ENCODE data around the gene LETM1.

LETM1 gene

GRCh38 chr4:1766106-1767060 is 89.6 kb downstream of the LETM1 start:
- no peak for DNase-seq (ENCODE audit: low read depth in 4 of 4, low spot score in 1 of 4)

DNA sequence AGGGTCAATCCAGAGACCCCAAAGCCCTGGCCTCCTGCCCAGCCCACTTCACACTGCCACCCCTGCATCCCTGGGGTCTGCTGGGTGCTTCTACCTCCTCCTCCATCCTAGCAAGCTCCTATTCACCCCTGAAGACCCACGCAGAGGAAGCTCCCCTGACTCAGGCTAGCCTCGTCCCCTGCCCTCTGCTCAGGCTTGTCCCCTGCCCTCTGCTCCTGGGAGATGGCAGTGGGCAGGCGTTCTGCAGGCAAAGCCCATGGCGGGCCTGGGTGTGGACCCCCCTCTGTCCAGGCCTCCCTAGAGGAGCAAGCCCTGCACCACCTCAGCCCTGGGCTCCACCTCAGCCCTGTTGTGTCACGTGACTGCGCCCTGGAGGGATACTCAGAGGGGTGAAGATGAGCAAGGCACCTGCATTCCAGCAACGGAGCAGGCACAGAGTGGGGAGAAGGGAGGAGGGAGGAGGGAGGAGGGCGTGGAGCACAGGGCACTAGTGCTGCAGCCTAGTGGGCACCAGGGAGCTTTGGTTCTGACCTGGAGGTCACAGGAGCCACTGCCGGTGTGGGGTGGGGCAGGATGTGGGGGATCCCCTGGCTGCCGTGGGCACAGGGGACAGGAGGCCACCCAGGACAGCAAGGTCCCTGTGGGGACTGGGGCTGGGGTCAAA is 90.4 kb downstream of the LETM1 start:
- DNase-seq (ENCODE audit: low read depth in 4 of 4, low spot score in 1 of 4), result no peak

GRCh38 chr4:1764670-1765069 is 91.3 kb downstream of the LETM1 start:
- no peak for DNase-seq (ENCODE audit: low read depth in 4 of 4, low spot score in 1 of 4)

DNA sequence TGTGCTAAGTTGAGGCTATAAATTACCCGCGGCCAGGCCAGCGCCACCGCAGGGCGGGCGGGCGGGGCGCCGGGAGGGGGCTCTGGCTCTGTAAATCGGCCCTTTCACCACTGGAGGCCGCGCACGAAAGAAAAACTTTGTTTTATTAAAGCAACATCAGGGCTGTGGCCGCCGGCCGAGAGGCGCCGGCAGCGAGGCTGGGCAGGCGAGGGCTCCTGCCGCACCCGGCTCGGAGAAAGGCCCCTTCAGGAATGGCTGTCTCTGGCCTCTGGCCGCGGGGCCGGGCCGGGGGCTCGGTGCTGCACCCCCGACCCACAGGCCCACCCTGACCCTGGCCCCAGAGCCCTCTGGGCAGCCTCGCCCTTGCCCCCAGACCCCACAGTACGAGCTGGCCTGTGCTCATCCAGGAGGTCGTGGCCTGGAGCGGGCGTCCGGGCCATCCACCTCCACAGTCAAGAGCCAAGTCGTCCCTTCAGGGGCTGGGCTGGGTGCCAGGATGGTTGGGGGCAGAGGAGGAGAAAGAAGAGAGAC is 92.3 kb downstream of the LETM1 start:
- no peak for DNase-seq (ENCODE audit: low read depth in 4 of 4, low spot score in 1 of 4)

DNA sequence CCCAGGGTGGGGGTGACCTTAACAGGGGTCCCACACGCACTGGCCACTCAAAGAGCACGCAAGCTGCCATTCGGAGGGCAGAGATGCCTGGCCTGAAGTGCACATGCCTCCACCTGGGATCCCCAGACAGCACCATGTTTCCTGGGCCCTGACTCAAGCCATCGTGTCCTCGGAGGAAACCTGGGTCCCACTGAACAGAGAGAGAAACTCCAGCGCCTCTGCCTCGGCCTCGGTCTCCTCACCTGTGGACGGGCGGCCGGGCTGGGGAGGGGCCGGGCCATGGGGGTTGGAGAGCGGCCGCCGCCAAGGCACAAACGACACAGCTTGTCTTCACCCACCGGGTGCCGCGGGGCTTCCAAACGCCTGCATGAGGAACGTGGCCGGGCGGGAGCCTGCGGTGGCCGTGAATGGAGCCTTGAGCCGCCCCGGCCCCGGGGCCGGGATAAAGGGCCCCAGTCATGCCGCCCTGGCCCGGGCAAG is 92.8 kb downstream of the LETM1 start:
- no peak for DNase-seq (ENCODE audit: low read depth in 4 of 4, low spot score in 1 of 4)

DNA sequence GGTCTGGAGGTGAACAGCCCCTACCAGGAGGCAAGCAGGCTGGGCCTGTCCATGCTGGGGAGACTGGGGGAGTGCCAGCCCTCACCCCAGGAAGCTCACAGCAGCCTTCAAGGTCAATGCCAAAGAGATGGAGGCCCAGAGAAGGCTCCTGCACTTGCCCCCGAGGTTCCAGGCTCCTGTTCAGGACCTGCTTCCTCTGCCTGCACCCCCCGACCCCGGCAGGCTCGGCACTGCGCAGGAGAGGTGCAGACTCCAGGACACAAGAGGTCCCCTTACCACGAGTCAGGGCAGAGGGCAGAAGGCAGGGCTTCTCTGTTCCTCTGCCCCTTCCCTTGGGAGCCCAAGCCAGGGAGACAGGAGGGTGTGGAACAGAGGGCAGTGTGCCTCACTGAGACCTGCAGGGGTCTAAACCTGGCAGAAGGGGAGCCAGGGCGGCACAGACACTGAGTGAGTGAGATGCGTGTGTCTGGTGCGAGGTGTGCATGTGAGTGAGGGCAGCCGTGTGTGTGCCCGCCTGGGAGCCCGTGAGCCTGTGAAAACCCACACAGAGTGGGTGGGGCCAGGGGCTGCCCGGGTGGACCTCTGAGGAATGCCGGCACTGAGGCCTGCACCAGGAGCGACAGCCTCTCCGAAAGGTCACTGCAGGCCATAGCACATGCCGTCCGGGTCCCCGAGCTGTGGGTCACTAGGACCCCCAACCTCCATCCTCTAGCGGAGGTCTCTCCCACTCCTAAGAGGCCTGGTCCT is 93.5 kb downstream of the LETM1 start:
- no peak for DNase-seq (ENCODE audit: low read depth in 4 of 4, low spot score in 1 of 4)

All from stimulated activated CD4-positive, alpha-beta T cell treated with anti-CD3 and anti-CD28 coated beads, Interleukin-1b, Interleukin-23, amount 100 ng/mL, for 24 hours (primary cell).